GM19468 (cell line): Measurements from ENCODE around the gene MYO3B.

Experiments used
- ATAC-seq: cut with Tn5 transposase; IDR thresholded peaks from one replicate; pipeline ENCODE4 v1.9.1; 2021; ENCODE audit warnings: mild to moderate bottlenecking, moderate library complexity, moderate number of reproducible peaks; ENCODE audit not compliant: unreplicated experiment; ENCODE audit errors: extremely low read depth

Gene MYO3B

GRCh38 chr2:170354855-170355780 is 177.2 kb downstream of the MYO3B start:
- no peak for ATAC-seq

- no peak for ATAC-seq
Measured at GRCh38 chr2:170359466-170359865, 181.5 kb downstream of the MYO3B start.

GRCh38 chr2:170360546-170361089 is 182.7 kb downstream of the MYO3B start:
- ATAC-seq = no peak

DNA sequence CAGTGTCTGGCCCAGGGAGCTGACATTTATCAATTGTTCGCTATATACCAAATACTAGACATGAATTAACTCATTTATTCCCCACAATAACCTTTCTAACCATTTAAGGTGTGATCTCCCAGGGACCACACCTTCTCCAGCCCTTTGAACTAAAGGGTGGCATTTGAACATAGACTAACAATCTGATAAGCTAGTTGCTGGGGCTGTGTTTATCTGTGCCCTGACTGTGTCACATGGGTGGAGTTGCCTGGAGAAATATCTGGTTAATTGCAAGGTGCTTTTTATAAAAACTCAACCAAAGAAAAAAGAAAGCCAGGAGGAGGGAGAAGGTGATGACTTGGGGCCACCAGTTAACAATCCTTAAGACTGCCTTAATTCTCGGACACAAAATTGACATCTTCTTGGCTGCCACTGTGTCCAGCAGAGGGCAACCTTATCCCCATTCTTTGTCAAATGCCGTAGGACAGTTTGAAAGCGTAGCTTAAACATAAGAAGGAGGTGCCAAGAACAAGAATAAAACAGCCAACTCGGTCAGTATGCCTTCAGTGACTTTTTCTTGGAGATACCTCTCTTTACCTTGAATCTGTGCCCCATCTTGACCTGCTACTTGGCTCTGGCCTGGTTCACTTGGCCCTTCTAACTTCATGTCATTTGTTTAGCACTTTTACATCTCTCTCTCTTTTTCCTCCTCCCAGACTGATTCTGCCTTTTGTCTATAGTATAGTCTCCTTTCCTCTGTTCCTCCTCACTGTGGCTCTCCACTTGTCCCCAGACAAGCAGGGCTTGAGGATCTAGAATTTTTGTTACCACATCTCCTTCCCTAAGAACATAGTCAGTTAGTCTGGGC is 183.4 kb downstream of the MYO3B start:
- ATAC-seq = no peak

GRCh38 chr2:170362313-170362870 is 184.4 kb downstream of the MYO3B start:
- no peak for ATAC-seq

GRCh38 chr2:170362871-170363631 is 185.1 kb downstream of the MYO3B start:
- ATAC-seq = no peak

DNA sequence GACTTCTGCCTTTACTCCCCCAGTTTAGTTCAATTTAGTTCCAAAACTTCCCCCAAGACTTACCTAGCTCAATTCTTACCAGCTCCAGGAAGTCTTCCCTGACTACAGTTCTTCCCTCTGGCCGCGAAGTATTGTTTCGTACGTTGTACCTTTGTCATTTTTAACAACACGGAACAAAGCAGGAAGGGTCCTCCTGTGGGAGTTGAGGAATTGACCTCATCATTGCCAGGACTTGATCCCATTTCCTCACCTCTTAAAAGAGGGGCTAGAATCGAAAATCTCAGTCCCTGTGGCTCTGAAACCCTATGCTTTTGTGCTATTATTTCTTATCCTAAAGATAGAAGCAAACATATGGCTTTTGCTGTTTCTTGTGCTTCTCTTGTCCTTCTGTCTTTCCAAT is 187.1 kb downstream of the MYO3B start:
- ATAC-seq = no peak

DNA sequence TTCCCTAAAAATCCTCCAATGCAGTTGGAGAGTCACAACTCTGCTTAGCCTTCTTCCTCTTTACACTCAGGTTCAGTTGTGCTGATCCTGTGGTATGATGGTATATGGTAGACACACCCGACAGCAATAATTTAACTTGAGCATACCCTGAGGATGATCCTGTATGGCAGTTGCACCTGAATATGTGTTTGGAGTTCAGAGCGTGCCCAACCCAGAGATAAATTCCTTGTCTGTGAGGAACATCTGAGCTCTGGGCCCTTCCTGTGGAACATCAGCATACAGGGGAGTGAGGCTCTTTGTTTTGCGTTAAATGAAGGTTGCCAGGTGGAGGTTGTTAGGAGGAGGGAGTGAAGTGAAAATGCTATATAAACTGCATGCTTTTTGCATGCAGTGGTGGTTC is 187.7 kb downstream of the MYO3B start:
- ATAC-seq = no peak

GRCh38 chr2:170368370-170368769 is 190.4 kb downstream of the MYO3B start:
- ATAC-seq = no peak

GRCh38 chr2:170369228-170369627 is 191.3 kb downstream of the MYO3B start:
- no peak for ATAC-seq

DNA sequence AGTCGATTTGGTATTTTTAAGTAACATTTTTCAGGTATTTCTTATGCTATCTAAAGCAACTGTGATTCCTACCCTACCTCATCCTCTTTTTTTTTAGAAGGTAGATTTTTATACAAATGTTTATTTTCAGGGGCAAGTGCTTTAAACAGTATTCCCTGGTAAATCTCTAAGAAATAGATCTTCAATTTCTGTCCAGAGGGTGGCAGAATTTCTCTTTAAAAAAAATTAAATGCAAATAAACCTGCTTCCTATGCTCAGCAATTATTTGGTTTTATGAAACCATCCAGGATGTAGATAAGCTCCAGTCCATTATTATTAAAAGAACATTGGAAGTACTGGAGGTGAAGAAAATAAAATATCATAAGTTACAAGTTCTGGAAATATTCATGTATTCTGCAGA is 191.9 kb downstream of the MYO3B start:
- ATAC-seq = no peak

GRCh38 chr2:170371231-170371998 is 193.5 kb downstream of the MYO3B start:
- no peak for ATAC-seq

GRCh38 chr2:170375192-170375591 is 197.2 kb downstream of the MYO3B start:
- ATAC-seq = no peak

- ATAC-seq = no peak
Measured at GRCh38 chr2:170377500-170378207, 199.7 kb downstream of the MYO3B start.

DNA sequence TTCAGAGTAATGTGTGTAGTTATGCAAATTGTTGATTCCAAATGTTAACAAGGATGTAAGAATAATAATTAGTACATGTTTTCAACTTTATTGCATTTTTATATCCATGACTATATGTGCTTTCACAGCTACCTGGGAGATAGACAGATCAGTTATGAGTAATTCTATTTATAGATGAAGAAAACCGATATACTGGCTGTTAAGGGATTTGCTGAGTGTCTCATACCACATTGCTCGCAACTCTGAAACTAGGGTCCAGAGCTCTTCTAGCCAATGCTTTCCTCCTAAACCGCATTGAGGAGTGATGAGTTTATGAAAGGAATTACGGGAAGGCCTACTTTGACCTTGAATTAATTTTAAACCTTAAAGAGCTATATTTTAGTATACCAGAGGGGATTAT is 202.3 kb downstream of the MYO3B start:
- ATAC-seq = no peak

GRCh38 chr2:170381678-170382077 is 203.7 kb downstream of the MYO3B start:
- no peak for ATAC-seq

DNA sequence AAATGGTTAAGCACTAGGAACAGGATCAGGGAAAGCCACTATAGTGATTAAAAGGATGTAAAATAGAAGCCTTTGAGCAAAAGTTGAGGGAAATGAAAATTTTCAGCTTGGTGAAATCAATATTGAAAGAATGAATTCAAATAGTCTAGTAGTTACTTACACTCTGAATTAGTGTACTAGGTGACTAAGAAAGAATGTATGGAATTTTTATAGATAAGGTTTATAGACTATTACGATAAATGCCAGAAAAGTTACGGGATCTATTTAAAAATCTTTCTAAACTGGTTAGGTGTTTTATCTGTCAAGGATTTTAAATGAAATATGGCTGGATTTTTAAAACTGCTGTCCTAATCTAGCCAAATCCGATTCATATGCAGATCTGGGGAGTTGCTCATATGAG is 208.6 kb downstream of the MYO3B start:
- no peak for ATAC-seq

DNA sequence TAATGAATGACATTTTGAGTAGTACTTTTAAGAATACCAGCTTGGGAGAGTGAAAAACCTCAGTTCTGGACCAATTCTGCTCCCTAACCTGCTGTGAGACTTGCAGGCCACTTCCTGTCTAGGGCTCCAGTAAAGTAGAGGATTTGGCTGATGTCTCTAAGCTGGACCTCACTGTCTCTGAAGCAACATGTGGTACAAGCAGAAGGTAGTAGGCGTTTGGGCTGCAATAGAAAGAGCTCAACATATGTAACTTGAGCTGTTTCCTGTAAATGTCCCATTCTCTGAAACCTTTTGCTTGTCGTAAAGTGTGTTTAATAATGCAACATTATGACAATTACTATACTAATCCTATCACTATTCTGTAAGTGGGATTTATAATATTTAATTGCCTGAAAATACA is 213.1 kb downstream of the MYO3B start:
- no peak for ATAC-seq

DNA sequence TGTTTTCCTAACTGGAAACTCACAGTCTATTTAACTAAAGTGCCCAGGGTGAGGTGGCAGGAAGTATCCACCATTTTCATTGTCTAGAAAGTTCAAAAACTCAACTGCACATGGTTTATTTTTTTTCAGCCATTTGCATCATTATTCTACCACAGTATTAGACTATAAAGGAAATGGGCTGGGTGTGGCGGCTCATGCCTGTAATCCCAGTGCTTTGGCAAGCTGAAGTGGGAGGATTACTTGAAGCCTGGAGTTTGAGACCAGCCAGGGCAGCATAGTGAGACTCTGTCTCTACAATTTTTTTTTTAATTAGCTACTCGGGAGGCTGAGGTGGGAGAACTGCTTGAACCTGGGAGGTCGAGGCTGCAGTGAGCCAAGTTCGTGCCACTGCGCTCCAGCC is 213.8 kb downstream of the MYO3B start:
- ATAC-seq = no peak
